ENCODE data around the gene ABCC9. TPM values are rescaled to one million over a fixed set of nuclear protein-coding genes. Genes with fewer than 3 reads are reported as not detected.
A peak's percentile ranks its signal among the peaks of the same experiment; 100 is the strongest.
"Not testable (repeated sequence)": the region's sequence is repeated elsewhere in the genome, so short reads cannot be mapped to it uniquely, and the experiment has no call there.

Gene ABCC9
- total RNA-seq, 1 donor from 2014 or later = 19.8 TPM

- H3K4me3 ChIP-seq = no peak overlapping the region
- no peak for DNase-seq (ENCODE audit: low spot score in 2 of 2)
- H3K36me3 ChIP-seq = no peaks in the 10 kb centered on the region
- H3K4me1 ChIP-seq = no peaks in the 10 kb centered on the region
- H3K27ac ChIP-seq = no peak overlapping the region
- no peak for TF ChIP-seq CTCF (IDR thresholded peaks at IDR 0.05)
- no peaks in the 10 kb centered on the region for H3K27me3 ChIP-seq
- intact Hi-C loops (cut with DNase I) = no loop called here
- H3K9me3 ChIP-seq = no peaks in the 10 kb centered on the region
These were observed 143.7 kb downstream of the ABCC9 start for GRCh38 chr12:21797539-21797938.

- Histone ChIP-seq H3K4me3 (no peak overlapping the region), H3K27ac (no peak overlapping the region), H3K27me3 (no peaks in the 10 kb centered on the region), H3K4me1 (no peaks in the 10 kb centered on the region), H3K9me3 (no peaks in the 10 kb centered on the region), H3K36me3 (no peaks in the 10 kb centered on the region)
- no peak for TF ChIP-seq CTCF (IDR thresholded peaks at IDR 0.05)
- DNase-seq (ENCODE audit: low spot score in 2 of 2) = no peak
- intact Hi-C loops (cut with DNase I) = no loop called here
These were observed 145.4 kb downstream of the ABCC9 start for GRCh38 chr12:21795648-21796328.

- H3K4me3 ChIP-seq; DNase-seq (ENCODE audit: low spot score in 2 of 2); H3K36me3 ChIP-seq; H3K4me1 ChIP-seq; H3K27ac ChIP-seq; intact Hi-C loops (cut with DNase I); H3K27me3 ChIP-seq; H3K9me3 ChIP-seq: not testable (repeated sequence)
These were observed 146.2 kb downstream of the ABCC9 start for GRCh38 chr12:21794807-21795595.

GRCh38 chr12:21789687-21790086, 151.5 kb downstream of the ABCC9 start:
- H3K4me3 ChIP-seq; intact Hi-C loops (cut with DNase I); DNase-seq (ENCODE audit: low spot score in 2 of 2); H3K27ac ChIP-seq; H3K36me3 ChIP-seq; H3K4me1 ChIP-seq; H3K27me3 ChIP-seq; H3K9me3 ChIP-seq: not testable (repeated sequence)

GRCh38 chr12:21788089-21788983, 152.9 kb downstream of the ABCC9 start:
- no peaks in the 10 kb centered on the region for H3K27me3 ChIP-seq
- DNase-seq (ENCODE audit: low spot score in 2 of 2) = no peak
- H3K4me3 ChIP-seq = no peak overlapping the region
- H3K36me3 ChIP-seq = no peaks in the 10 kb centered on the region
- no peak overlapping the region for H3K27ac ChIP-seq
- H3K4me1 ChIP-seq = peaks cover 0 to 4% of the 10 kb centered on the region in 2 donors
- H3K9me3 ChIP-seq = no peaks in the 10 kb centered on the region
- no peak for TF ChIP-seq CTCF (IDR thresholded peaks at IDR 0.05)
- intact Hi-C loops (cut with DNase I) = no loop called here

GRCh38 chr12:21786041-21786531, 155.1 kb downstream of the ABCC9 start:
- intact Hi-C loops (cut with DNase I) = no loop called here

GRCh38 chr12:21782723-21783122, 158.5 kb downstream of the ABCC9 start:
- DNase-seq (ENCODE audit: low spot score in 2 of 2) = not testable (repeated sequence)

More at GRCh38 chr12:21786041-21786531, 155.1 kb downstream of the ABCC9 start:
- DNase-seq (ENCODE audit: low spot score in 2 of 2) = no peak
- Histone ChIP-seq H3K4me1 (peaks cover 0 to 4% of the 10 kb centered on the region in 2 donors), H3K27ac (peak overlapping the region in 1 of 2 donors; percentile 33), H3K9me3 (no peaks in the 10 kb centered on the region), H3K27me3 (no peaks in the 10 kb centered on the region), H3K4me3 (no peak overlapping the region), H3K36me3 (no peaks in the 10 kb centered on the region)
- TF ChIP-seq CTCF (IDR thresholded peaks at IDR 0.05) = no peak

More at GRCh38 chr12:21782723-21783122, 158.5 kb downstream of the ABCC9 start:
- intact Hi-C loops (cut with DNase I); H3K4me1 ChIP-seq; H3K9me3 ChIP-seq; H3K27me3 ChIP-seq; H3K36me3 ChIP-seq; H3K27ac ChIP-seq; H3K4me3 ChIP-seq: not testable (repeated sequence)
